GM15510 (cell line): ENCODE data around the gene DUS2.
A peak's percentile ranks its signal among the peaks of the same experiment; 100 is the strongest.

Experiments used
- POLR2A ChIP-seq: IDR thresholded peaks from 3 replicates; pipeline ENCODE4 v1.6.1; 2011; ENCODE audit warnings: borderline replicate concordance; ENCODE audit not compliant: insufficient read length; ENCODE audit errors: extremely low read depth

DUS2 gene

GRCh38 chr16:68022728-68023537 lies at the start of gene DUS2, which contains the start of gene DDX28:
DUS2 (plus strand) TSS chr16:68023284; CDS start chr16:68038024, 14,740 bp downstream.
DDX28 (minus strand) TSS chr16:68023232; CDS start chr16:68023202, 30 bp downstream.
- peak; percentile 79 for TF ChIP-seq POLR2A

- TF ChIP-seq POLR2A = no peak
Measured at GRCh38 chr16:67975321-67976105, 47.6 kb upstream of the DUS2 start.

GRCh38 chr16:67976205-67976604 lies 46.9 kb upstream of the DUS2 start:
- TF ChIP-seq POLR2A = no peak

- TF ChIP-seq POLR2A = no peak
Measured at GRCh38 chr16:67977005-67977404, 46.1 kb upstream of the DUS2 start.

- TF ChIP-seq POLR2A = no peak
Measured at GRCh38 chr16:67977469-67978227, 45.4 kb upstream of the DUS2 start.

GRCh38 chr16:67979955-67980678 lies 43.0 kb upstream of the DUS2 start, which contains the start of gene DPEP3:
DPEP3 (minus strand) TSS chr16:67980499; CDS start chr16:67980380, 119 bp downstream.
- no peak for TF ChIP-seq POLR2A

- no peak for TF ChIP-seq POLR2A
Measured at GRCh38 chr16:67982011-67982696, 40.9 kb upstream of the DUS2 start.

- TF ChIP-seq POLR2A = no peak
Measured at GRCh38 chr16:67986949-67987348, 36.1 kb upstream of the DUS2 start.

GRCh38 chr16:67987460-67988160 lies 35.5 kb upstream of the DUS2 start:
- TF ChIP-seq POLR2A = no peak

- no peak for TF ChIP-seq POLR2A
Measured at GRCh38 chr16:67988675-67989074, 34.4 kb upstream of the DUS2 start.

GRCh38 chr16:67989322-67990017 lies 33.6 kb upstream of the DUS2 start:
- TF ChIP-seq POLR2A = no peak

- no peak for TF ChIP-seq POLR2A
Measured at GRCh38 chr16:67990018-67990386, 33.1 kb upstream of the DUS2 start.

GRCh38 chr16:67992661-67993206 lies 30.4 kb upstream of the DUS2 start:
- no peak for TF ChIP-seq POLR2A
